ENCODE results near the gene PLPP3. TPM values are rescaled to one million over a fixed set of nuclear protein-coding genes. Genes with fewer than 3 reads are reported as not detected.

Gene PLPP3
- total and polyA plus RNA-seq, 2 of the 8 experiments (the other 6 are each of a cell fraction or from before 2014, with no cell fraction given) = 33.2 to 42.0 TPM

- H3K79me1 ChIP-seq (ENCODE audit: low read depth, low read length) = no peaks in the 10 kb centered on the region
- H3K27me3 ChIP-seq (replicated peaks in 1 of 4; ENCODE audit: control insufficient read depth in 3 of 4, extremely low read depth in 1 of 4, insufficient read depth in 3 of 4, low read length in 3 of 4) = no peaks in the 10 kb centered on the region
- no peak overlapping the region for H2BK20ac ChIP-seq (ENCODE audit: low read length)
- H2BK120ac ChIP-seq (replicated peaks; ENCODE audit: low read depth, low read length) = no peak overlapping the region
- H3K79me2 ChIP-seq (ENCODE audit: control insufficient read depth in 1 of 2, insufficient read depth in 2 of 2, low read length in 2 of 2) = no peaks in the 10 kb centered on the region
- H3K23me2 ChIP-seq (ENCODE audit: low read depth, low read length) = no peaks in the 10 kb centered on the region
- H3K4me1 ChIP-seq (replicated peaks in 1 of 4; ENCODE audit: control insufficient read depth in 3 of 4, insufficient read depth in 4 of 4, low read length in 3 of 4) = no peaks in the 10 kb centered on the region
- no peaks in the 10 kb centered on the region for H3K36me3 ChIP-seq (ENCODE audit: control insufficient read depth in 2 of 4, insufficient read depth in 4 of 4, low read length in 3 of 4)
- WGBS, 2 experiments (ENCODE audit: extremely low coverage in 1 of 2, insufficient coverage in 1 of 2, insufficient read length in 1 of 2, insufficient replicate concordance in 2 of 2, low coverage in 1 of 2, low lambda C conversion rate in 2 of 2, missing lambda C conversion rate in 1 of 2) = 96% methylated on average over 7 of the region's 7 CpGs; no CpG with 5 or more reads in 1 of the 2 experiments
- no peak overlapping the region for H3K4ac ChIP-seq (replicated peaks; ENCODE audit: insufficient read length, low read depth, low read length)
- DNase-seq (ENCODE audit: low read depth in 1 of 2, low spot score in 2 of 2) = no peak
- H2AFZ ChIP-seq (ENCODE audit: low read length) = no peak overlapping the region
- H2BK5ac ChIP-seq (ENCODE audit: low read depth, low read length) = no peak overlapping the region
- no peak overlapping the region for H2BK12ac ChIP-seq (ENCODE audit: low read depth, low read length)
- no peaks in the 10 kb centered on the region for H4K20me1 ChIP-seq (replicated peaks in 1 of 2; ENCODE audit: control insufficient read depth in 1 of 2, insufficient read depth in 2 of 2, low read length in 2 of 2)
- H3K4me2 ChIP-seq (ENCODE audit: insufficient read depth in 1 of 2, low read depth in 2 of 2, low read length in 2 of 2) = no peak overlapping the region
- no peak for FAIRE-seq
- ChIA-PET CTCF (ENCODE audit: partially characterized antibody) (interaction anchor here (1.0 to 1.2 kb wide), 2 partner anchors 11 to 212 kb away, joined by 4 to 5 read pairs; no protein-coding TSS in a partner anchor), POLR2A (ENCODE audit: partially characterized antibody) (interaction anchor here (1.0 kb wide), 1 partner anchor 15 kb away, joined by 5 read pairs; no protein-coding TSS in a partner anchor)
- H4K91ac ChIP-seq (replicated peaks; ENCODE audit: insufficient read length, low read length) = no peak overlapping the region
- no peak overlapping the region for H4K8ac ChIP-seq (ENCODE audit: extremely low read depth, insufficient read depth, low read length)
- no peak overlapping the region for H3K27ac ChIP-seq (ENCODE audit: low read depth, low read length)
- H3K56ac ChIP-seq (replicated peaks; ENCODE audit: insufficient read length, low read depth, low read length) = no peak overlapping the region
- H3K9ac ChIP-seq (replicated peaks in 1 of 4; ENCODE audit: extremely low read depth in 1 of 4, low read depth in 3 of 4, low read length in 3 of 4) = no peak overlapping the region
- H3K23ac ChIP-seq (ENCODE audit: insufficient read length) = no peak overlapping the region
- H3K14ac ChIP-seq (ENCODE audit: insufficient read length) = no peak overlapping the region
- H3K18ac ChIP-seq (ENCODE audit: extremely low read depth, low read length) = no peak overlapping the region
- no peak overlapping the region for H3K4me3 ChIP-seq (ENCODE audit: extremely low read depth in 1 of 4, insufficient read depth in 2 of 4, low read depth in 3 of 4, low read length in 4 of 4)
- no peak for TF ChIP-seq GTF2F1 (IDR thresholded peaks at IDR 0.05; ENCODE audit: borderline replicate concordance, low read depth, low read length)
- no peak overlapping the region for H2AK5ac ChIP-seq (ENCODE audit: low read depth, low read length)
- no peak overlapping the region for H2BK15ac ChIP-seq (ENCODE audit: low read length)
- no peak overlapping the region for H4K5ac ChIP-seq (ENCODE audit: insufficient read length, low read depth, low read length)
- H3K9me3 ChIP-seq (ENCODE audit: insufficient read depth in 2 of 2, low read depth in 1 of 2, low read length in 1 of 2) = no peaks in the 10 kb centered on the region
Observed at GRCh38 chr1:56468518-56468917, 110.8 kb downstream of the PLPP3 start.

Data from H1 (cell line).